OCI-LY7 (cell line): ENCODE measurements around the gene AWAT1. TPM values are rescaled to one million over a fixed set of nuclear protein-coding genes. Genes with fewer than 3 reads are reported as not detected.

ENCODE experiments used
- BruUV-seq: library from RNA; stranded (reverse); fragments of 400-500 nt; replicated peaks from 2 replicates; lab custom pipeline; 2021; lab: Mats Ljungman, UMichigan
- CTCF ChIA-PET: fragments of 300-600 bp; sonication (Branson Sonifier 250); formaldehyde crosslinking; loops from one replicate; lab custom pipeline; 2022; ENCODE audit warnings: antibody characterized with exemption; ENCODE audit not compliant: unreplicated experiment; lab: Charles Lee
- POLR2A ChIA-PET: fragments of 300-600 bp; sonication (Branson Sonifier 250); formaldehyde crosslinking; loops from one replicate; lab custom pipeline; 2022; ENCODE audit warnings: antibody characterized with exemption; lab: Charles Lee
- DNase-seq: peaks from one replicate; pipeline ENCODE4 v3.0.0-alpha.2; 2015; ENCODE audit warnings: low spot score
- H2AFZ ChIP-seq: fragments of 200-600 bp; sonication (generic), shearing (Covaris generic); 2 replicates; pipeline ENCODE4 v1.6.1; 2014; ENCODE audit warnings: mild to moderate bottlenecking, antibody characterized with exemption, low read length, moderate library complexity
- H3K27ac ChIP-seq: fragments of 200-600 bp; sonication (generic); 2 replicates; pipeline ENCODE4 v1.5.1; 2014; ENCODE audit warnings: mixed run types, low read depth, mild to moderate bottlenecking, moderate library complexity, low read length, inconsistent platforms; ENCODE audit not compliant: poor library complexity, severe bottlenecking
- H3K36me3 ChIP-seq: fragments of 200-600 bp; sonication (generic); 2 replicates; pipeline ENCODE4 v1.6.1; 2014; ENCODE audit warnings: mild to moderate bottlenecking, antibody characterized with exemption, low read length, moderate library complexity, mixed read lengths; ENCODE audit not compliant: insufficient read depth
- H3K4me1 ChIP-seq: fragments of 200-600 bp; sonication (generic); 2 replicates; pipeline ENCODE4 v1.5.1; 2014; ENCODE audit warnings: mild to moderate bottlenecking, low read length; ENCODE audit not compliant: insufficient read depth, poor library complexity, severe bottlenecking
- H3K4me2 ChIP-seq: fragments of 200-600 bp; sonication (generic); 2 replicates; pipeline ENCODE4 v1.6.1; 2014; ENCODE audit warnings: mild to moderate bottlenecking, low read length
- H3K4me3 ChIP-seq: fragments of 200-600 bp; sonication (generic); 2 replicates; pipeline ENCODE4 v1.5.1; 2014; ENCODE audit warnings: mild to moderate bottlenecking, low read depth, low read length; ENCODE audit not compliant: poor library complexity, severe bottlenecking
- H3K79me2 ChIP-seq: fragments of 200-600 bp; sonication (generic); 2 replicates; pipeline ENCODE4 v1.6.1; 2016; ENCODE audit warnings: low read depth, mild to moderate bottlenecking, low read length, moderate library complexity, mixed read lengths; ENCODE audit not compliant: insufficient read depth
- H3K9me2 ChIP-seq: fragments of 200-600 bp; sonication (generic); 2 replicates; pipeline ENCODE4 v1.6.1; 2016; ENCODE audit warnings: mild to moderate bottlenecking, low read length, mixed read lengths; ENCODE audit not compliant: insufficient read depth
- H3K9me3 ChIP-seq: fragments of 200-600 bp; sonication (generic); 2 replicates; pipeline ENCODE4 v1.6.1; 2014; ENCODE audit warnings: mild to moderate bottlenecking, mixed run types, low read length, mixed read lengths
- H4K20me1 ChIP-seq: fragments of 200-600 bp; sonication (generic); 2 replicates; pipeline ENCODE4 v1.6.1; 2014; ENCODE audit warnings: mild to moderate bottlenecking, antibody characterized with exemption, low read length, moderate library complexity, mixed read lengths; ENCODE audit not compliant: insufficient read depth
- EZH2phosphoT487 ChIP-seq: fragments of 200-600 bp; sonication (generic); IDR thresholded peaks from 2 replicates; pipeline ENCODE4 v1.6.1; 2018; ENCODE audit warnings: low read depth, borderline replicate concordance, mild to moderate bottlenecking, mixed run types, antibody characterized with exemption, low read length, moderate library complexity, mixed read lengths
- intact Hi-C: fragments of 100-400 bp; cut with micrococcal nuclease; formaldehyde crosslinking; loops from one replicate; pipeline ENCODE4 v1.10.0; 2022; ENCODE audit not compliant: unreplicated experiment
- total RNA-seq, 2 experiments: library from RNA; depleted of rRNA in 1 of 2; stranded (reverse); fragments of >200 nt in 1 of 2; shearing (Covaris generic) in 1 of 2; gene quantifications; 2 replicates each; pipeline ENCODE4 v1.2.3, GENCODE V29; 2014 to 2022
- TF ChIP-seq, protein P1 (sequence below): fragments of 200-600 bp; sonication (generic); conservative IDR thresholded peaks from 2 replicates; pipeline ENCODE4 v1.5.1; 2014; ENCODE audit warnings: mild to moderate bottlenecking, antibody characterized with exemption, low read length, moderate library complexity, mixed read lengths

Gene AWAT1
- total RNA-seq, 2 experiments from 2014 or later: not detected

DNA sequence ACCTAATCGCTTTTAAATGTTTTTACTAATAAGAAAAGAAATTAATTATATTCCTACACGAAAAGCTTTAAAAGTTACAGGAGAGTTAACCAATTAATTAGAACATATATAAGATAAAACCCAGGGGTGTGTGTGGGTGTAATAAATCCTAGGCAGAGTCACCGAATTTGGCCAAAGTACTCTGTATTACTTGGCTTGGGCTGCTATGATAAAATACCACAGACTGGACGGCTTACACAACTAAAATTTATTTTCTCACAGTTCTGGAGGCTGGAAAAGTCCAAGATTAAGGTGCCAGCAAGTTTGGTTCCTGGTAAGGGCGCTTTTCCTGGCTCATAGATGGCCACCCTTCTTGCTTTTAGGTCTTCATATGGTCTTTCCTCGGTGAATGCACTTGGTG is 10.4 kb downstream of the AWAT1 start:
- BruUV-seq: no TSS peak
- TF ChIP-seq, protein P1, sequence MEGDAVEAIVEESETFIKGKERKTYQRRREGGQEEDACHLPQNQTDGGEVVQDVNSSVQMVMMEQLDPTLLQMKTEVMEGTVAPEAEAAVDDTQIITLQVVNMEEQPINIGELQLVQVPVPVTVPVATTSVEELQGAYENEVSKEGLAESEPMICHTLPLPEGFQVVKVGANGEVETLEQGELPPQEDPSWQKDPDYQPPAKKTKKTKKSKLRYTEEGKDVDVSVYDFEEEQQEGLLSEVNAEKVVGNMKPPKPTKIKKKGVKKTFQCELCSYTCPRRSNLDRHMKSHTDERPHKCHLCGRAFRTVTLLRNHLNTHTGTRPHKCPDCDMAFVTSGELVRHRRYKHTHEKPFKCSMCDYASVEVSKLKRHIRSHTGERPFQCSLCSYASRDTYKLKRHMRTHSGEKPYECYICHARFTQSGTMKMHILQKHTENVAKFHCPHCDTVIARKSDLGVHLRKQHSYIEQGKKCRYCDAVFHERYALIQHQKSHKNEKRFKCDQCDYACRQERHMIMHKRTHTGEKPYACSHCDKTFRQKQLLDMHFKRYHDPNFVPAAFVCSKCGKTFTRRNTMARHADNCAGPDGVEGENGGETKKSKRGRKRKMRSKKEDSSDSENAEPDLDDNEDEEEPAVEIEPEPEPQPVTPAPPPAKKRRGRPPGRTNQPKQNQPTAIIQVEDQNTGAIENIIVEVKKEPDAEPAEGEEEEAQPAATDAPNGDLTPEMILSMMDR: no peak
- TF ChIP-seq EZH2phosphoT487: no peak

DNA sequence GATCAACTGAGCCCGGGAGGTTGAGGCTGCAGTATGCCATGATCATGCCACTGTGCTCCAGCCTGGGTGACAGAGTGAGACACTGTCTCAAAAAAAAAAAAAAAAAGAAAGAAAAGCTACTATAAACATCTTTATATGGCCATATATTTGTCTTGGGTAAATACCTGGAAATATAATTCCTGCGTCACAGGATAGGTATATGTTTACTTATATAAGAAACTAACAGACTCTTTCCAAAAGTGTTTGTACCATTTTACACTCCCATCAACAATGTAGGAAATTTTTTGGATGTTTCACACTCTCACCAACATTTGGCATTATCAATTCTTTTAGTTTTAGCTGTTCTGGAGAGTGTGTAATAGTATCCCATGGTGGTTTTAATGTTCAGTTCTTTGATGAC is 12.8 kb downstream of the AWAT1 start:
- Histone ChIP-seq H3K4me1 (no peaks in the 10 kb centered on the region), H3K79me2 (no peaks in the 10 kb centered on the region), H3K9me3 (no peaks in the 10 kb centered on the region), H4K20me1 (no peaks in the 10 kb centered on the region), H3K4me2 (no peak overlapping the region), H3K4me3 (no peak overlapping the region), H3K36me3 (no peaks in the 10 kb centered on the region), H3K9me2 (no peaks in the 10 kb centered on the region), H2AFZ (no peak overlapping the region), H3K27ac (no peak overlapping the region)
- intact Hi-C loops: no loop called here
- TF ChIP-seq, protein P1: no peak
- no peak for TF ChIP-seq EZH2phosphoT487
- CTCF ChIA-PET: no interaction called here
- POLR2A ChIA-PET: no interaction called here
- no peak for DNase-seq
- BruUV-seq: no TSS peak

More for the DNA sequence above, 10.4 kb downstream of the AWAT1 start:
- no peak overlapping the region for H3K4me3 ChIP-seq
- no peaks in the 10 kb centered on the region for H4K20me1 ChIP-seq
- no peak overlapping the region for H2AFZ ChIP-seq
- H3K27ac ChIP-seq: no peak overlapping the region
- CTCF ChIA-PET: no interaction called here
- no peak for DNase-seq
- intact Hi-C loops: no loop called here
- H3K79me2 ChIP-seq: no peaks in the 10 kb centered on the region
- no peak overlapping the region for H3K4me2 ChIP-seq
- POLR2A ChIA-PET: no interaction called here
- no peaks in the 10 kb centered on the region for H3K4me1 ChIP-seq
- no peaks in the 10 kb centered on the region for H3K9me2 ChIP-seq
- H3K9me3 ChIP-seq: no peaks in the 10 kb centered on the region
- no peaks in the 10 kb centered on the region for H3K36me3 ChIP-seq

DNA sequence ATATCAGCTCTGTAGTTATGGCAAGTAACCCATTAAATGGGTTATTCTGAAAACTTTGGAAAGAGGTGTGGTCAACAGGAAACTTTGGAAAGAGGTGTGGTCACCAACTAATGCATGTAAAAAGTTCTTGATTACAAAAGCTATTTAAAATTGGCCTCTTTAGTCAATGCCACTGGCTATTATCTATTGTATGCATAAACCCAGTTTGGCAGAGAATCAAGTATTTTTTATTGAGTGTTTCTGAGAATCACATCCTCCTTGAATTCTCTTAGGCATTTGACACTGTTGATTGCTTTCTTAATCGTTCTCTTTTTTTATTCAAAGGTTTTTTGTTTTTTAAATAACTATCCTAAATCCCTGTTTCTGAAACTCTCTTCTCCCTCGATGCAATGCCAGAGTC is 18.0 kb downstream of the AWAT1 start:
- H3K4me2 ChIP-seq: no peak overlapping the region
- H3K79me2 ChIP-seq: no peaks in the 10 kb centered on the region
- H4K20me1 ChIP-seq: no peaks in the 10 kb centered on the region
- no peak overlapping the region for H3K27ac ChIP-seq
- DNase-seq: no peak
- no peaks in the 10 kb centered on the region for H3K9me3 ChIP-seq
- H3K9me2 ChIP-seq: no peaks in the 10 kb centered on the region
- intact Hi-C loops: no loop called here
- H3K4me1 ChIP-seq: no peaks in the 10 kb centered on the region
- H2AFZ ChIP-seq: no peak overlapping the region
- CTCF ChIA-PET: no interaction called here
- H3K36me3 ChIP-seq: no peaks in the 10 kb centered on the region
- POLR2A ChIA-PET: no interaction called here
- no peak overlapping the region for H3K4me3 ChIP-seq
- BruUV-seq: no TSS peak
- no peak for TF ChIP-seq EZH2phosphoT487
- TF ChIP-seq, protein P1: no peak
